Testis (tissue), 2 donors: Measurements from ENCODE around the gene CELF3.

Experiments
- CTCF ChIP-seq, 3 experiments: fragments of 450-650 bp in 2 of 3; fragments of 200-600 bp in 1 of 3; sonication (generic) in 1 of 3; IDR thresholded peaks; one replicate each; pipeline ENCODE4 v1.5.1; 2016 to 2019; ENCODE audit warnings: antibody characterized with exemption in 3 of 3, mild to moderate bottlenecking in 2 of 3, moderate library complexity in 1 of 3
- POLR2A ChIP-seq: fragments of 450-650 bp; IDR thresholded peaks from one replicate; pipeline ENCODE4 v1.6.1; 2017; ENCODE audit warnings: antibody characterized with exemption, mild to moderate bottlenecking, moderate library complexity

- TF ChIP-seq CTCF (IDR thresholded peaks at IDR 0.05) (no peak), POLR2A (no peak)
Observed at GRCh38 chr1:151716405-151716762, 219 bp downstream of the CELF3 start.
